Osteoblast (primary cell): ENCODE data around the gene FIGNL2. TPM values are rescaled to one million over a fixed set of nuclear protein-coding genes. Genes with fewer than 3 reads are reported as not detected.

ENCODE experiments used
- DNase-seq: peaks from one replicate; pipeline ENCODE4 v3.0.0; 2011; ENCODE audit warnings: low spot score, mixed read lengths; ENCODE audit not compliant: insufficient read length; ENCODE audit errors: missing footprints
- H2AFZ ChIP-seq: 2 replicates; pipeline ENCODE4 v1.6.0; 2011; ENCODE audit warnings: mild to moderate bottlenecking, low read length
- H3K27ac ChIP-seq: 2 replicates; pipeline ENCODE4 v1.5.1; 2011; ENCODE audit warnings: mild to moderate bottlenecking, low read depth, low read length, moderate library complexity
- H3K27me3 ChIP-seq: 2 replicates; pipeline ENCODE4 v1.6.0; 2012; ENCODE audit warnings: mild to moderate bottlenecking, control low read depth, inconsistent platforms, low read length, moderate library complexity; ENCODE audit not compliant: insufficient read depth
- H3K36me3 ChIP-seq: 2 replicates; pipeline ENCODE4 v1.5.1; 2011; ENCODE audit warnings: mild to moderate bottlenecking, low read length, control low read depth, moderate library complexity; ENCODE audit not compliant: insufficient read depth
- H3K4me1 ChIP-seq: 2 replicates; pipeline ENCODE4 v1.5.1; 2011; ENCODE audit warnings: mild to moderate bottlenecking, low read length, control low read depth, moderate library complexity; ENCODE audit not compliant: insufficient read depth
- H3K4me2 ChIP-seq: 2 replicates; pipeline ENCODE4 v1.6.0; 2011; ENCODE audit warnings: mild to moderate bottlenecking, low read length; ENCODE audit not compliant: insufficient read depth
- H3K4me3 ChIP-seq: fragments of 200-600 bp; sonication (generic); 3 replicates; pipeline ENCODE4 v1.5.1; 2012; ENCODE audit warnings: mild to moderate bottlenecking, low read length, inconsistent platforms; ENCODE audit not compliant: insufficient read depth
- H3K79me2 ChIP-seq: 2 replicates; pipeline ENCODE4 v1.6.0; 2012; ENCODE audit warnings: mild to moderate bottlenecking, low read length, control low read depth, inconsistent platforms; ENCODE audit not compliant: insufficient read depth
- H3K9me3 ChIP-seq: 2 replicates; pipeline ENCODE4 v1.5.1; 2011; ENCODE audit warnings: low read depth, low read length, control low read depth
- H4K20me1 ChIP-seq: 2 replicates; pipeline ENCODE4 v1.6.0; 2012; ENCODE audit warnings: mild to moderate bottlenecking, low read length, control low read depth; ENCODE audit not compliant: insufficient read depth
- CTCF ChIP-seq: IDR thresholded peaks from 2 replicates; pipeline ENCODE4 v1.5.1; 2011; ENCODE audit warnings: mild to moderate bottlenecking, low read depth, low read length, moderate library complexity; ENCODE audit errors: extremely low read depth
- total RNA-seq: library from RNA; depleted of rRNA; stranded (reverse); fragments of >200 nt; gene quantifications from 2 replicates; pipeline ENCODE4 v1.2.3, GENCODE V29; 2012

Gene FIGNL2
- total RNA-seq, 1 donor = 0.36 TPM

- Histone ChIP-seq H3K4me1 (no peaks in the 10 kb centered on the region), H3K27me3 (peaks cover 68% of the 10 kb centered on the region), H4K20me1 (peaks cover 2% of the 10 kb centered on the region), H2AFZ (no peak overlapping the region), H3K36me3 (no peaks in the 10 kb centered on the region), H3K9me3 (no peaks in the 10 kb centered on the region), H3K4me2 (no peak overlapping the region), H3K79me2 (no peaks in the 10 kb centered on the region), H3K4me3 (no peak overlapping the region), H3K27ac (no peak overlapping the region)
- no peak for TF ChIP-seq CTCF
- peak; percentile 51 for DNase-seq
Observed at GRCh38 chr12:51836041-51836826, 12.3 kb downstream of the FIGNL2 start.

GRCh38 chr12:51834411-51834810 is 14.1 kb downstream of the FIGNL2 start:
- no peaks in the 10 kb centered on the region for H3K9me3 ChIP-seq
- no peak for TF ChIP-seq CTCF
- no peak overlapping the region for H3K4me3 ChIP-seq
- no peaks in the 10 kb centered on the region for H3K4me1 ChIP-seq
- no peak overlapping the region for H3K27ac ChIP-seq
- peaks cover 2% of the 10 kb centered on the region for H4K20me1 ChIP-seq
- H3K27me3 ChIP-seq = peaks cover 58% of the 10 kb centered on the region
- peak; percentile 38 for DNase-seq
- no peak overlapping the region for H3K4me2 ChIP-seq
- H2AFZ ChIP-seq = no peak overlapping the region
- no peaks in the 10 kb centered on the region for H3K79me2 ChIP-seq
- H3K36me3 ChIP-seq = no peaks in the 10 kb centered on the region

- Histone ChIP-seq H3K9me3 (no peaks in the 10 kb centered on the region), H3K27ac (no peak overlapping the region), H3K27me3 (peaks cover 53% of the 10 kb centered on the region), H4K20me1 (peaks cover 2% of the 10 kb centered on the region), H3K36me3 (no peaks in the 10 kb centered on the region), H3K4me3 (no peak overlapping the region), H3K4me2 (no peak overlapping the region), H2AFZ (no peak overlapping the region), H3K79me2 (no peaks in the 10 kb centered on the region), H3K4me1 (no peaks in the 10 kb centered on the region)
- DNase-seq = peak; percentile 15
- TF ChIP-seq CTCF = no peak
Observed at GRCh38 chr12:51833448-51834227, 14.9 kb downstream of the FIGNL2 start.
